Choroid plexus epithelial cell (primary cell): ENCODE results near the gene DUOXA2.

ENCODE experiments used
- DNase-seq: peaks from one replicate; pipeline ENCODE4 v3.0.0-alpha.2; 2010; ENCODE audit warnings: low read depth
- H3K4me3 ChIP-seq: 2 replicates; pipeline ENCODE4 v1.5.1; 2011; ENCODE audit warnings: low read depth, mild to moderate bottlenecking, control low read depth, low read length, moderate library complexity
- TF ChIP-seq, protein P1 (sequence below): conservative IDR thresholded peaks from 2 replicates; pipeline ENCODE4 v1.5.1; 2011; ENCODE audit warnings: low read depth, mild to moderate bottlenecking, control low read depth, inconsistent platforms, low read length, moderate library complexity

The DUOXA2 gene

GRCh38 chr15:45116006-45116481, 1.9 kb downstream of the DUOXA2 start:
- H3K4me3 ChIP-seq, result no peak overlapping the region
- no peak for DNase-seq
- TF ChIP-seq, protein P1, sequence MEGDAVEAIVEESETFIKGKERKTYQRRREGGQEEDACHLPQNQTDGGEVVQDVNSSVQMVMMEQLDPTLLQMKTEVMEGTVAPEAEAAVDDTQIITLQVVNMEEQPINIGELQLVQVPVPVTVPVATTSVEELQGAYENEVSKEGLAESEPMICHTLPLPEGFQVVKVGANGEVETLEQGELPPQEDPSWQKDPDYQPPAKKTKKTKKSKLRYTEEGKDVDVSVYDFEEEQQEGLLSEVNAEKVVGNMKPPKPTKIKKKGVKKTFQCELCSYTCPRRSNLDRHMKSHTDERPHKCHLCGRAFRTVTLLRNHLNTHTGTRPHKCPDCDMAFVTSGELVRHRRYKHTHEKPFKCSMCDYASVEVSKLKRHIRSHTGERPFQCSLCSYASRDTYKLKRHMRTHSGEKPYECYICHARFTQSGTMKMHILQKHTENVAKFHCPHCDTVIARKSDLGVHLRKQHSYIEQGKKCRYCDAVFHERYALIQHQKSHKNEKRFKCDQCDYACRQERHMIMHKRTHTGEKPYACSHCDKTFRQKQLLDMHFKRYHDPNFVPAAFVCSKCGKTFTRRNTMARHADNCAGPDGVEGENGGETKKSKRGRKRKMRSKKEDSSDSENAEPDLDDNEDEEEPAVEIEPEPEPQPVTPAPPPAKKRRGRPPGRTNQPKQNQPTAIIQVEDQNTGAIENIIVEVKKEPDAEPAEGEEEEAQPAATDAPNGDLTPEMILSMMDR, result no peak

DNA sequence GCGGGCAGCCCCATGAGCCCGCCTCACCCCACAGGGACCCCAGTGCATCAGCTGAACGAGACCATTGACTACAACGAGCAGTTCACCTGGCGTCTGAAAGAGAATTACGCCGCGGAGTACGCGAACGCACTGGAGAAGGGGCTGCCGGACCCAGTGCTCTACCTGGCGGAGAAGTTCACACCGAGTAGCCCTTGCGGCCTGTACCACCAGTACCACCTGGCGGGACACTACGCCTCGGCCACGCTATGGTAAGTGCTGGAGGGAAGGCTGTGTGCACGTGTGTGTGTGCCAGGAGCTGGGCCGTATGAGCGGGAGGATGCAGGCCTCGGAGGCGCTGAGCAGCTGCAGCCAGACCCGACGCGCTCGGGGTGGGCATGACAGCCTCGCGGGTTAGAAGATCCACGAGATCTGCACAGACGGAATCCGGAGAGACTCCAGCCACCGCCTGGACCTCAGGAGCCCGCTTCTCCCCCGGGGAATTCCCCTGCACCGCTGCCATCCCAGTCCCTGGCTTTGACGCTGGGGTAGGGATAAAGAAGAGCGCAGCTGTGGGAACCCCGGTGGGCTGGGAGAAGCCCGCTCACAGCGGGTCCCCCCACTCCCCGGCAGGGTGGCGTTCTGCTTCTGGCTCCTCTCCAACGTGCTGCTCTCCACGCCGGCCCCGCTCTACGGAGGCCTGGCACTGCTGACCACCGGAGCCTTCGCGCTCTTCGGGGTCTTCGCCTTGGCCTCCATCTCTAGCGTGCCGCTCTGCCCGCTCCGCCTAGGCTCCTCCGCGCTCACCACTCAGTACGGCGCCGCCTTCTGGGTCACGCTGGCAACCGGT, 2.6 kb downstream of the DUOXA2 start:
- TF ChIP-seq, protein P1, result no peak
- H3K4me3 ChIP-seq, result no peak overlapping the region
- DNase-seq, result no peak

- DNase-seq, result no peak
- TF ChIP-seq, protein P1, result no peak
- H3K4me3 ChIP-seq, result no peak overlapping the region
Measured at GRCh38 chr15:45117308-45118130, 3.4 kb downstream of the DUOXA2 start.

GRCh38 chr15:45118131-45118588, 4.0 kb downstream of the DUOXA2 start:
- H3K4me3 ChIP-seq, result no peak overlapping the region
- TF ChIP-seq, protein P1, result peak; percentile 100
- peak; percentile 95 for DNase-seq

DNA sequence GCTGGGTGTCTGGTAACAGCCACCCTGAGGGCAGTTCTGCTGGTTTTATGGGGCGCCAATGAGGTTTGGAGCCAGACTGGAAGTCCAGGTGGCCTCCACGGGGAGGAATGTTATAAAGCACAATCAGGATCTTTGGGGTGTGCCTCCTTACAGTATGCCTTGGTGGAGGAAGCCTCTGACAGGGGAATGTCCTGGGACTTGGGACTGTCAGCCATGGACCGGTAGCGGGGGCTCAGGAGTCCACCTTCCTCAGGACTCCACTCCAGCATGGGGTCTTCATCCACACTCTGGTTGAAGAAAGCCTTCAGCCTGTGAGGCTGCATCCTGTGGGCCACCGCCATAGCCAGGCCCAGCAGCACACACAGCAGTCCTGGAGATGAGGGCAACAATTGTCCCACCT, 4.9 kb downstream of the DUOXA2 start:
- DNase-seq, result no peak
- TF ChIP-seq, protein P1, result no peak
- H3K4me3 ChIP-seq, result no peak overlapping the region

GRCh38 chr15:45120081-45120972, 6.2 kb downstream of the DUOXA2 start:
- no peak for DNase-seq
- no peak overlapping the region for H3K4me3 ChIP-seq
- TF ChIP-seq, protein P1, result no peak
